Karpas-422 (cell line): Measurements from ENCODE around the gene XPR1. TPM values are rescaled to one million over a fixed set of nuclear protein-coding genes. Genes with fewer than 3 reads are reported as not detected.

ENCODE experiments used
- small RNA-seq: library from RNA; depleted of rRNA; stranded (forward); fragments of <200 nt; gene quantifications from one replicate; pipeline ENCODE3, GENCODE V24; 2014
- total RNA-seq: library from RNA; depleted of rRNA; stranded (reverse); fragments of >200 nt; shearing (Covaris generic); gene quantifications from 2 replicates; pipeline ENCODE4 v1.2.3, GENCODE V29; 2014; ENCODE audit warnings: low replicate concordance; rRNA removed

The XPR1 gene
- total RNA-seq, 1 experiment from 2014 or later = 38.3 TPM

Small RNA genes lying within 50 kb of the gene (small RNA-seq; reads per million reads assigned to genes)
- not detected for gene RF00026

Other genes starting within 250 kb of the XPR1 start
- gene ACBD6, start 129.4 kb upstream of the XPR1 start, total RNA-seq = 74.0 and 106 TPM in 2 replicates
- 3.6 and 4.2 TPM in 2 replicates for gene OVAAL, start 73.1 kb upstream of the XPR1 start, total RNA-seq